ENCODE results near the gene PKIG.
"Not testable (repeated sequence)": the region's sequence is repeated elsewhere in the genome, so short reads cannot be mapped to it uniquely, and the experiment has no call there.

PKIG gene

GRCh38 chr20:44587035-44587980, 4.9 kb downstream of the PKIG start:
- Histone ChIP-seq H3K79me2 (ENCODE audit: insufficient read depth, low read length) (no peaks in the 10 kb centered on the region), H3K27ac (ENCODE audit: low read length) (no peak overlapping the region), H3K9ac (ENCODE audit: low read depth, low read length) (no peak overlapping the region), H3K4me3 (ENCODE audit: low read depth in 1 of 2, low read length in 2 of 2) (no peak overlapping the region), H3K36me3 (ENCODE audit: insufficient read depth, low read length) (no peaks in the 10 kb centered on the region), H3K4me2 (ENCODE audit: insufficient read depth, low read length) (no peak overlapping the region), H3K4me1 (ENCODE audit: insufficient read depth, low read length) (no peaks in the 10 kb centered on the region), H2AFZ (ENCODE audit: low read depth, low read length) (no peak overlapping the region), H3K27me3 (ENCODE audit: insufficient read depth, low read length, poor library complexity) (peaks cover 6% of the 10 kb centered on the region), H4K20me1 (ENCODE audit: insufficient read depth, low read length) (no peaks in the 10 kb centered on the region), H3K9me3 (ENCODE audit: insufficient read depth, low read length, severe bottlenecking) (no peaks in the 10 kb centered on the region)
- ATAC-seq (ENCODE audit: insufficient read depth, low read depth) (no peak), DNase-seq (no peak)
- TF ChIP-seq CTCF (IDR thresholded peaks at IDR 0.05; ENCODE audit: borderline replicate concordance, extremely low read depth, low read length, poor library complexity, severe bottlenecking), result no peak

GRCh38 chr20:44588321-44588720, 5.9 kb downstream of the PKIG start:
- H3K9me3 ChIP-seq (ENCODE audit: insufficient read depth, low read length, severe bottlenecking); ATAC-seq (ENCODE audit: insufficient read depth, low read depth); H3K27me3 ChIP-seq (ENCODE audit: insufficient read depth, low read length, poor library complexity); H3K27ac ChIP-seq (ENCODE audit: low read length); H2AFZ ChIP-seq (ENCODE audit: low read depth, low read length); H3K9ac ChIP-seq (ENCODE audit: low read depth, low read length); H3K4me1 ChIP-seq (ENCODE audit: insufficient read depth, low read length); H3K4me3 ChIP-seq (ENCODE audit: low read depth in 1 of 2, low read length in 2 of 2); H3K4me2 ChIP-seq (ENCODE audit: insufficient read depth, low read length); H4K20me1 ChIP-seq (ENCODE audit: insufficient read depth, low read length); DNase-seq; H3K79me2 ChIP-seq (ENCODE audit: insufficient read depth, low read length); H3K36me3 ChIP-seq (ENCODE audit: insufficient read depth, low read length): not testable (repeated sequence)

GRCh38 chr20:44589537-44589936, 7.2 kb downstream of the PKIG start:
- Histone ChIP-seq H3K36me3 (ENCODE audit: insufficient read depth, low read length) (no peaks in the 10 kb centered on the region), H2AFZ (ENCODE audit: low read depth, low read length) (no peak overlapping the region), H3K79me2 (ENCODE audit: insufficient read depth, low read length) (no peaks in the 10 kb centered on the region), H3K9me3 (ENCODE audit: insufficient read depth, low read length, severe bottlenecking) (no peaks in the 10 kb centered on the region), H3K4me1 (ENCODE audit: insufficient read depth, low read length) (no peaks in the 10 kb centered on the region), H3K4me3 (ENCODE audit: low read depth in 1 of 2, low read length in 2 of 2) (no peak overlapping the region), H3K27me3 (ENCODE audit: insufficient read depth, low read length, poor library complexity) (peaks cover 6% of the 10 kb centered on the region), H3K4me2 (ENCODE audit: insufficient read depth, low read length) (no peak overlapping the region), H3K9ac (ENCODE audit: low read depth, low read length) (no peak overlapping the region), H4K20me1 (ENCODE audit: insufficient read depth, low read length) (no peaks in the 10 kb centered on the region), H3K27ac (ENCODE audit: low read length) (no peak overlapping the region)
- TF ChIP-seq CTCF (IDR thresholded peaks at IDR 0.05; ENCODE audit: borderline replicate concordance, extremely low read depth, low read length, poor library complexity, severe bottlenecking), result no peak
- no peak for TF ChIP-seq EZH2 (IDR thresholded peaks at IDR 0.05; ENCODE audit: borderline replicate concordance, low read depth, low read length, severe bottlenecking)
- ATAC-seq (ENCODE audit: insufficient read depth, low read depth), result no peak
- DNase-seq, result no peak

- Histone ChIP-seq H3K27ac (ENCODE audit: low read length) (no peak overlapping the region), H3K27me3 (ENCODE audit: insufficient read depth, low read length, poor library complexity) (peaks cover 6% of the 10 kb centered on the region), H3K4me3 (ENCODE audit: low read depth in 1 of 2, low read length in 2 of 2) (no peak overlapping the region), H2AFZ (ENCODE audit: low read depth, low read length) (no peak overlapping the region), H3K4me1 (ENCODE audit: insufficient read depth, low read length) (no peaks in the 10 kb centered on the region), H3K79me2 (ENCODE audit: insufficient read depth, low read length) (no peaks in the 10 kb centered on the region), H3K9ac (ENCODE audit: low read depth, low read length) (no peak overlapping the region), H3K36me3 (ENCODE audit: insufficient read depth, low read length) (no peaks in the 10 kb centered on the region), H3K9me3 (ENCODE audit: insufficient read depth, low read length, severe bottlenecking) (no peaks in the 10 kb centered on the region), H3K4me2 (ENCODE audit: insufficient read depth, low read length) (no peak overlapping the region), H4K20me1 (ENCODE audit: insufficient read depth, low read length) (no peaks in the 10 kb centered on the region)
- ATAC-seq (ENCODE audit: insufficient read depth, low read depth) (no peak), DNase-seq (no peak)
- TF ChIP-seq CTCF (IDR thresholded peaks at IDR 0.05; ENCODE audit: borderline replicate concordance, extremely low read depth, low read length, poor library complexity, severe bottlenecking) (no peak), EZH2 (IDR thresholded peaks at IDR 0.05; ENCODE audit: borderline replicate concordance, low read depth, low read length, severe bottlenecking) (no peak)
Observed at GRCh38 chr20:44590980-44591778, 8.8 kb downstream of the PKIG start.
